Fibroblast of lung (primary cell): Measurements from ENCODE around the gene OXTR. TPM values are rescaled to one million over a fixed set of nuclear protein-coding genes. Genes with fewer than 3 reads are reported as not detected.

Experiments used
- DNase-seq, 2 donors: peaks; one replicate each; pipeline versions ENCODE4 v3.0.0 to v3.0.0-alpha.2; 2010; ENCODE audit warnings: low read depth in 2 of 2
- H2AFZ ChIP-seq: 2 replicates; pipeline ENCODE4 v1.5.1; 2012; ENCODE audit warnings: low read length, control low read depth, inconsistent platforms
- H3K27ac ChIP-seq: 2 replicates; pipeline ENCODE4 v1.5.1; 2011; ENCODE audit warnings: low read length, control low read depth; ENCODE audit not compliant: insufficient read depth
- H3K27me3 ChIP-seq: 2 replicates; pipeline ENCODE4 v1.5.1; 2011; ENCODE audit warnings: mild to moderate bottlenecking, low read length; ENCODE audit not compliant: control insufficient read depth, insufficient read depth
- H3K36me3 ChIP-seq: 2 replicates; pipeline ENCODE4 v1.5.1; 2011; ENCODE audit warnings: low read length; ENCODE audit not compliant: control insufficient read depth, insufficient read depth
- H3K4me1 ChIP-seq: 2 replicates; pipeline ENCODE4 v1.5.1; 2011; ENCODE audit warnings: low read length; ENCODE audit not compliant: control insufficient read depth, insufficient read depth; ENCODE audit errors: extremely low read depth
- H3K4me2 ChIP-seq: 2 replicates; pipeline ENCODE4 v1.5.1; 2011; ENCODE audit warnings: low read length, control low read depth; ENCODE audit not compliant: insufficient read depth; ENCODE audit errors: extremely low read depth
- H3K4me3 ChIP-seq, 4 experiments: fragments of 200-600 bp in 1 of 4; sonication (generic) in 1 of 4; replicated peaks in 1 of 4; 2 replicates each; pipeline ENCODE4 v1.5.1; 2011 to 2016; ENCODE audit warnings: low read length in 4 of 4, low read depth in 3 of 4, mild to moderate bottlenecking in 3 of 4, control low read depth in 2 of 4, inconsistent platforms in 1 of 4, mixed read lengths in 1 of 4; ENCODE audit not compliant: insufficient read depth in 1 of 4; ENCODE audit errors: control extremely low read depth in 1 of 4
- H3K79me2 ChIP-seq: 2 replicates; pipeline ENCODE4 v1.5.1; 2012; ENCODE audit warnings: mild to moderate bottlenecking, low read length, inconsistent platforms; ENCODE audit not compliant: control insufficient read depth, insufficient read depth
- H3K9ac ChIP-seq: 2 replicates; pipeline ENCODE4 v1.5.1; 2011; ENCODE audit warnings: mild to moderate bottlenecking, low read length, control low read depth; ENCODE audit not compliant: insufficient read depth
- H3K9me3 ChIP-seq: 2 replicates; pipeline ENCODE4 v1.5.1; 2012; ENCODE audit warnings: low read depth, low read length; ENCODE audit not compliant: control insufficient read depth, insufficient read depth
- H4K20me1 ChIP-seq: 2 replicates; pipeline ENCODE4 v1.5.1; 2011; ENCODE audit warnings: low read length; ENCODE audit not compliant: control insufficient read depth, insufficient read depth; ENCODE audit errors: extremely low read depth
- CTCF ChIP-seq, 2 donors: IDR thresholded peaks in 1 of 2; conservative IDR thresholded peaks in 1 of 2; 1 replicate in 1 of 2; 2 replicates in 1 of 2; pipeline ENCODE4 v1.5.1; 2011 to 2012; ENCODE audit warnings: low read length in 2 of 2, control low read depth in 1 of 2, inconsistent platforms in 1 of 2, low read depth in 1 of 2, mild to moderate bottlenecking in 1 of 2
- EZH2 ChIP-seq: IDR thresholded peaks from 2 replicates; pipeline ENCODE4 v1.5.1; 2012; ENCODE audit warnings: low read length, control low read depth, mild to moderate bottlenecking; ENCODE audit errors: missing control alignments
- polyA plus RNA-seq, 2 donors: library from polyadenylated mRNA; depleted of rRNA in 1 of 2; stranded (reverse) in 1 of 2; unstranded in 1 of 2; fragments of >200 nt; gene quantifications; 2 replicates each; pipeline ENCODE4 v1.2.1, GENCODE V29; 2011 to 2012; ENCODE audit warnings: missing spikeins in 1 of 2
- total RNA-seq: library from RNA; depleted of rRNA; stranded (reverse); fragments of >200 nt; gene quantifications from 2 replicates; pipeline ENCODE4 v1.2.1, GENCODE V29; 2014

Gene OXTR
- total and polyA plus RNA-seq, 2 donors (not counting 1 experiment from before 2014, with no cell fraction given), result 3.6 to 47.2 TPM

GRCh38 chr3:8749316-8749715 lies 20.1 kb downstream of the OXTR start:
- Histone ChIP-seq H3K27ac (no peak overlapping the region), H3K9ac (no peak overlapping the region), H3K36me3 (peaks cover 1% of the 10 kb centered on the region), H3K4me2 (no peak overlapping the region), H3K27me3 (no peaks in the 10 kb centered on the region), H3K9me3 (no peaks in the 10 kb centered on the region), H3K4me1 (no peaks in the 10 kb centered on the region), H2AFZ (no peak overlapping the region), H3K79me2 (no peaks in the 10 kb centered on the region), H4K20me1 (no peaks in the 10 kb centered on the region), H3K4me3 (no peak overlapping the region)
- no peak for TF ChIP-seq EZH2
- TF ChIP-seq CTCF (conservative IDR thresholded peaks at IDR 0.05 in 1 of 2, IDR thresholded peaks at IDR 0.05 in 1 of 2; ENCODE audit: low read depth in 1 of 2, low read length in 2 of 2), result no peak
- no peak for DNase-seq

- Histone ChIP-seq H3K9me3 (no peaks in the 10 kb centered on the region), H3K4me3 (no peak overlapping the region), H3K4me1 (peaks cover 10% of the 10 kb centered on the region), H3K4me2 (no peak overlapping the region), H2AFZ (no peak overlapping the region), H3K9ac (no peak overlapping the region), H3K27ac (no peak overlapping the region), H3K27me3 (no peaks in the 10 kb centered on the region), H4K20me1 (no peaks in the 10 kb centered on the region), H3K79me2 (no peaks in the 10 kb centered on the region), H3K36me3 (no peaks in the 10 kb centered on the region)
- no peak for TF ChIP-seq EZH2
- no peak for TF ChIP-seq CTCF (conservative IDR thresholded peaks at IDR 0.05 in 1 of 2, IDR thresholded peaks at IDR 0.05 in 1 of 2; ENCODE audit: low read depth in 1 of 2, low read length in 2 of 2)
- peak in 1 of 2 donors; percentile 53 for DNase-seq
These were observed 22.6 kb downstream of the OXTR start for GRCh38 chr3:8746780-8747345.

GRCh38 chr3:8745619-8746370 lies 23.6 kb downstream of the OXTR start:
- H3K36me3 ChIP-seq, result no peaks in the 10 kb centered on the region
- no peaks in the 10 kb centered on the region for H3K79me2 ChIP-seq
- H2AFZ ChIP-seq, result no peak overlapping the region
- TF ChIP-seq CTCF (conservative IDR thresholded peaks at IDR 0.05 in 1 of 2, IDR thresholded peaks at IDR 0.05 in 1 of 2; ENCODE audit: low read depth in 1 of 2, low read length in 2 of 2), result no peak
- no peak for TF ChIP-seq EZH2
- H3K27ac ChIP-seq, result no peak overlapping the region
- no peak overlapping the region for H3K4me2 ChIP-seq
- H3K4me3 ChIP-seq, result no peak overlapping the region
- H3K9me3 ChIP-seq, result no peaks in the 10 kb centered on the region
- DNase-seq, result no peak
- H4K20me1 ChIP-seq, result no peaks in the 10 kb centered on the region
- H3K9ac ChIP-seq, result no peak overlapping the region
- peaks cover 17% of the 10 kb centered on the region for H3K4me1 ChIP-seq
- no peaks in the 10 kb centered on the region for H3K27me3 ChIP-seq
